Tibial nerve (tissue), 3 donors: ENCODE results near the gene ZSWIM6.

Experiments used
- POLR2A ChIP-seq, 2 donors: fragments of 450-650 bp; IDR thresholded peaks; one replicate each; pipeline ENCODE4 v1.6.1; 2017; ENCODE audit warnings: antibody characterized with exemption in 2 of 2, mild to moderate bottlenecking in 2 of 2, moderate library complexity in 2 of 2
- TF ChIP-seq, protein P1 (sequence below), 5 experiments: fragments of 200-600 bp in 3 of 5; fragments of 450-650 bp in 2 of 5; sonication (generic) in 3 of 5; IDR thresholded peaks; one replicate each; pipeline ENCODE4 v1.5.1; 2016 to 2019; ENCODE audit warnings: antibody characterized with exemption in 5 of 5, mild to moderate bottlenecking in 3 of 5, moderate library complexity in 2 of 5

DNA sequence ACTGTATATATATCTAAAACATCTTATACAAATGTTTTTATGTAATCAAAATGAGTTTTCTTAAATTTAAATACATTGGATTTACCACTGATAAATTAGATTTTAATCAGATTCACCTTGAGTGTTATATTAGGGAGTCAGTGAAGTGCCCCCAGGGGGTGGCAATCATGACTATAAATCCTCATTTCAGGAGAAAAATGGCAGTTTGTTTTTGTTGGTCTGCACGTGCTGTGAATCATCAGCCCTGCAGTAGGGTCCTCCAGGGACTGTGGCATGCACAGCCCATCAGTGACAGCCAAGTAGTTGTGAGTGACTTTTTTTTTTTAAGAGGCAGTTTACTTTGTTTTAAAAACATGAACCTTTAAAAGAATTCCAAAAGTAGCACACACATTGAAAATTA lies 65.2 kb downstream of the ZSWIM6 start:
- TF ChIP-seq, protein P1, sequence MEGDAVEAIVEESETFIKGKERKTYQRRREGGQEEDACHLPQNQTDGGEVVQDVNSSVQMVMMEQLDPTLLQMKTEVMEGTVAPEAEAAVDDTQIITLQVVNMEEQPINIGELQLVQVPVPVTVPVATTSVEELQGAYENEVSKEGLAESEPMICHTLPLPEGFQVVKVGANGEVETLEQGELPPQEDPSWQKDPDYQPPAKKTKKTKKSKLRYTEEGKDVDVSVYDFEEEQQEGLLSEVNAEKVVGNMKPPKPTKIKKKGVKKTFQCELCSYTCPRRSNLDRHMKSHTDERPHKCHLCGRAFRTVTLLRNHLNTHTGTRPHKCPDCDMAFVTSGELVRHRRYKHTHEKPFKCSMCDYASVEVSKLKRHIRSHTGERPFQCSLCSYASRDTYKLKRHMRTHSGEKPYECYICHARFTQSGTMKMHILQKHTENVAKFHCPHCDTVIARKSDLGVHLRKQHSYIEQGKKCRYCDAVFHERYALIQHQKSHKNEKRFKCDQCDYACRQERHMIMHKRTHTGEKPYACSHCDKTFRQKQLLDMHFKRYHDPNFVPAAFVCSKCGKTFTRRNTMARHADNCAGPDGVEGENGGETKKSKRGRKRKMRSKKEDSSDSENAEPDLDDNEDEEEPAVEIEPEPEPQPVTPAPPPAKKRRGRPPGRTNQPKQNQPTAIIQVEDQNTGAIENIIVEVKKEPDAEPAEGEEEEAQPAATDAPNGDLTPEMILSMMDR (IDR thresholded peaks at IDR 0.05): no peak
- no peak for TF ChIP-seq POLR2A (IDR thresholded peaks at IDR 0.05)
